OCI-LY3 (cell line): ENCODE results near the gene KLK2.

Experiments used
- CTCF ChIP-seq: fragments of 200-600, 300-600 bp; sonication (generic); IDR thresholded peaks from 2 replicates; pipeline ENCODE4 v1.5.1; 2014; ENCODE audit warnings: antibody characterized with exemption, low read length, low read depth
- EZH2phosphoT487 ChIP-seq: fragments of 200-600 bp; shearing (Covaris generic); IDR thresholded peaks from 2 replicates; pipeline ENCODE4 v1.6.1; 2018; ENCODE audit warnings: antibody characterized with exemption, mixed run types, low read depth

GRCh38 chr19:50897191-50897607 is 24.0 kb downstream of the KLK2 start:
- TF ChIP-seq CTCF = no peak
- TF ChIP-seq EZH2phosphoT487 = no peak
